C4-2B (cell line): ENCODE data around the gene SLC45A2.

Source experiments
- CTCF ChIP-seq: fragments of 450-650 bp; conservative IDR thresholded peaks from 2 replicates; pipeline ENCODE4 v1.5.1; 2017; ENCODE audit warnings: mild to moderate bottlenecking
- ZFX ChIP-seq: fragments of 450-650 bp; IDR thresholded peaks from 2 replicates; pipeline ENCODE4 v1.6.1; 2017

- TF ChIP-seq CTCF (no peak), ZFX (no peak)
Measured at GRCh38 chr5:34002629-34003328, 18.3 kb upstream of the SLC45A2 start.
